Endothelial cell of umbilical vein (primary cell): ENCODE measurements around the gene AMTN. TPM values are rescaled to one million over a fixed set of nuclear protein-coding genes. Genes with fewer than 3 reads are reported as not detected.
"Not testable (repeated sequence)": the region's sequence is repeated elsewhere in the genome, so short reads cannot be mapped to it uniquely, and the experiment has no call there.

ENCODE experiments used
- BruUV-seq: library from RNA; stranded (reverse); fragments of 400-500 nt; replicated peaks from 2 replicates; lab custom pipeline; 2021; lab: Mats Ljungman, UMichigan
- CTCF ChIA-PET: fragments of 300-600, 350-600 bp; sonication (Branson Sonifier 250); formaldehyde crosslinking; loops from one replicate; lab custom pipeline; 2021; ENCODE audit warnings: antibody characterized with exemption, inconsistent platforms; lab: Charles Lee
- POLR2A ChIA-PET: fragments of 300-600, 350-600 bp; sonication (Branson Sonifier 250); formaldehyde crosslinking; loops from one replicate; lab custom pipeline; 2021; ENCODE audit warnings: antibody characterized with exemption, inconsistent platforms; lab: Charles Lee
- DNase-seq: peaks from one replicate; pipeline ENCODE4 v3.0.0-alpha.2; 2011; ENCODE audit warnings: low read depth, low spot score
- FAIRE-seq: peaks from 2 replicates; lab custom pipeline; 2011; peaks lifted over from hg19 to GRCh38; lab: Jason Lieb, UNC
- H2AFZ ChIP-seq: 2 replicates; pipeline ENCODE4 v1.6.0; 2012; ENCODE audit warnings: low read depth, low read length, control low read depth, inconsistent platforms
- H3K27ac ChIP-seq: 2 replicates; pipeline ENCODE4 v1.5.1; 2011; ENCODE audit warnings: low read depth, mild to moderate bottlenecking, control low read depth, low read length, moderate library complexity; ENCODE audit not compliant: insufficient read depth
- H3K27me3 ChIP-seq, 2 experiments: 2 replicates each; pipeline versions ENCODE4 v1.6.0 to v1.6.1; 2011; ENCODE audit warnings: low read length in 2 of 2, mixed read lengths in 1 of 2; ENCODE audit not compliant: control insufficient read depth in 2 of 2, insufficient read depth in 2 of 2
- H3K36me3 ChIP-seq, 2 experiments: 2 replicates in 1 of 2; 3 replicates in 1 of 2; pipeline ENCODE4 v1.5.1; 2011; ENCODE audit warnings: low read length in 2 of 2, mild to moderate bottlenecking in 1 of 2, moderate library complexity in 1 of 2; ENCODE audit not compliant: control insufficient read depth in 2 of 2, insufficient read depth in 2 of 2; ENCODE audit errors: extremely low read depth in 1 of 2
- H3K4me1 ChIP-seq: 3 replicates; pipeline ENCODE4 v1.5.1; 2011; ENCODE audit warnings: mild to moderate bottlenecking, low read length; ENCODE audit not compliant: control insufficient read depth, insufficient read depth; ENCODE audit errors: extremely low read depth
- H3K4me2 ChIP-seq: 2 replicates; pipeline ENCODE4 v1.6.1; 2011; ENCODE audit warnings: low read length, control low read depth, mixed read lengths; ENCODE audit not compliant: insufficient read depth
- H3K4me3 ChIP-seq, 3 experiments: fragments of 200-600 bp in 1 of 3; sonication (generic), shearing (Covaris generic) in 1 of 3; replicated peaks in 1 of 3; 2 replicates each; pipeline ENCODE4 v1.5.1; 2011 to 2016; ENCODE audit warnings: control low read depth in 3 of 3, low read length in 3 of 3, mild to moderate bottlenecking in 2 of 3, inconsistent platforms in 1 of 3, low read depth in 1 of 3, moderate library complexity in 1 of 3; ENCODE audit not compliant: insufficient read depth in 1 of 3
- H3K79me2 ChIP-seq: 2 replicates; pipeline ENCODE4 v1.6.0; 2012; ENCODE audit warnings: low read length, inconsistent platforms; ENCODE audit not compliant: control insufficient read depth, insufficient read depth
- H3K9ac ChIP-seq: replicated peaks from 2 replicates; pipeline ENCODE3; 2011; ENCODE audit warnings: low read length, control low read depth; ENCODE audit not compliant: insufficient read depth; ENCODE audit errors: extremely low read depth
- H3K9me1 ChIP-seq: replicated peaks from 3 replicates; pipeline ENCODE4 v1.6.0; 2011; ENCODE audit warnings: mild to moderate bottlenecking, low read length; ENCODE audit not compliant: control insufficient read depth, insufficient read depth; ENCODE audit errors: extremely low read depth
- H3K9me3 ChIP-seq: replicated peaks from 2 replicates; pipeline ENCODE4 v1.5.1; 2012; ENCODE audit warnings: low read length, inconsistent platforms; ENCODE audit not compliant: control insufficient read depth, insufficient read depth
- H4K20me1 ChIP-seq: replicated peaks from 2 replicates; pipeline ENCODE3; 2011; ENCODE audit warnings: mild to moderate bottlenecking, low read length; ENCODE audit not compliant: control insufficient read depth, insufficient read depth; ENCODE audit errors: extremely low read depth
- EZH2 ChIP-seq: IDR thresholded peaks from 2 replicates; pipeline ENCODE4 v1.6.1; 2012; ENCODE audit warnings: borderline replicate concordance, low read depth, mild to moderate bottlenecking, moderate library complexity, low read length, inconsistent platforms; ENCODE audit not compliant: severe bottlenecking
- FOS ChIP-seq: IDR thresholded peaks from 2 replicates; pipeline ENCODE4 v1.6.1; 2011; ENCODE audit warnings: mild to moderate bottlenecking, low read length, moderate library complexity, borderline replicate concordance; ENCODE audit not compliant: insufficient read depth
- GATA2 ChIP-seq: IDR thresholded peaks from 2 replicates; pipeline ENCODE4 v1.7.0; 2011; ENCODE audit warnings: low read depth, mild to moderate bottlenecking, moderate library complexity, mixed read lengths, low read length; ENCODE audit not compliant: insufficient read length, insufficient read depth
- JUN ChIP-seq: IDR thresholded peaks from 2 replicates; pipeline ENCODE4 v1.6.1; 2011; ENCODE audit warnings: borderline replicate concordance, low read depth; ENCODE audit not compliant: insufficient read length, insufficient read depth
- MYC ChIP-seq: IDR thresholded peaks from one replicate; pipeline ENCODE4 v1.6.1; 2011; ENCODE audit warnings: mild to moderate bottlenecking, low read depth, low read length
- POLR2A ChIP-seq: IDR thresholded peaks from 2 replicates; pipeline ENCODE4 v1.6.1; 2012; ENCODE audit warnings: low read depth, mild to moderate bottlenecking, control low read depth, low read length
- POLR2AphosphoS5 ChIP-seq: IDR thresholded peaks from 2 replicates; pipeline ENCODE4 v1.6.1; 2012; ENCODE audit warnings: low read depth, mild to moderate bottlenecking, control low read depth, low read length, moderate library complexity; ENCODE audit not compliant: insufficient read depth
- dilution Hi-C: fragments of 300-500 bp; cut with MboI; formaldehyde crosslinking; loops from one replicate; pipeline ENCODE4 v1.15.0; 2019; ENCODE audit warnings: low sequenced_read_pairs; ENCODE audit not compliant: extremely low pct_ligation_motif_present
- intact Hi-C: fragments of 100-400 bp; cut with micrococcal nuclease; formaldehyde crosslinking; loops from one replicate; pipeline ENCODE4 v1.10.0; 2022
- polyA plus RNA-seq, 4 experiments: library from polyadenylated mRNA; depleted of rRNA in 3 of 4; stranded (reverse) in 3 of 4; unstranded in 1 of 4; fragments of >200 nt; gene quantifications; 2 replicates each; pipeline versions ENCODE4 v1.2.1 to v1.2.3, GENCODE V29; 2011 to 2012; ENCODE audit warnings: missing spikeins in 1 of 4
- total RNA-seq: library from RNA; stranded (reverse); gene quantifications from 2 replicates; pipeline ENCODE4 v1.2.3, GENCODE V29; 2021
- TF ChIP-seq, protein P1 (sequence below), 2 donors: IDR thresholded peaks; 1 replicate in 1 of 2; 2 replicates in 1 of 2; pipeline ENCODE4 v1.5.1; 2011; ENCODE audit warnings: low read length in 2 of 2, mild to moderate bottlenecking in 2 of 2, moderate library complexity in 2 of 2, control low read depth in 1 of 2, inconsistent platforms in 1 of 2, low read depth in 1 of 2; ENCODE audit not compliant: insufficient read depth in 1 of 2; ENCODE audit errors: extremely low read depth in 1 of 2
- TF ChIP-seq, protein P2 (sequence below): IDR thresholded peaks from 2 replicates; pipeline ENCODE4 v1.6.1; 2011; ENCODE audit not compliant: insufficient read depth, insufficient read length

The AMTN gene
- total and polyA plus RNA-seq, 2 donors (not counting 3 experiments of a cell fraction or from before 2014, with no cell fraction given) = 0.95 TPM; not detected in 1

DNA sequence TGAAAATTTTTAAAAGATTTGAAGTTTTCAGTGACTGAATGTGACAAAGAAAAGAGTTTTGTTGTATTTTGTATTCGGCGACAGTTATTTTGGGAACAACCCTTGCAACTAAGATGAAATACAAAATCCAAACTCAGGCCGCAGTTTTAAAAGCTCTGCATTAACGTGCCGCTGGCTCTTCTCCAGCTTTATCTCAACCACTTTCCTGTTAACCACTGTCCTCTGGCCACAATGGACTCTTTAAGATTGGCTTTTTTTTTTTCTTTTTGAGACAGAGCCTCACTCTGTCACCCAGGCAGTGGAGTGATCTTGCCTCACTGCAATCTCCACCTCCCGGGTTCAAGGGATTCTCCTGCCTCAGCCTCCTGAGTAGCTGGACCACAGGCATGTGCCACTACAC lies 22.1 kb upstream of the AMTN start:
- POLR2A ChIA-PET = no interaction called here
- no peak for FAIRE-seq

DNA sequence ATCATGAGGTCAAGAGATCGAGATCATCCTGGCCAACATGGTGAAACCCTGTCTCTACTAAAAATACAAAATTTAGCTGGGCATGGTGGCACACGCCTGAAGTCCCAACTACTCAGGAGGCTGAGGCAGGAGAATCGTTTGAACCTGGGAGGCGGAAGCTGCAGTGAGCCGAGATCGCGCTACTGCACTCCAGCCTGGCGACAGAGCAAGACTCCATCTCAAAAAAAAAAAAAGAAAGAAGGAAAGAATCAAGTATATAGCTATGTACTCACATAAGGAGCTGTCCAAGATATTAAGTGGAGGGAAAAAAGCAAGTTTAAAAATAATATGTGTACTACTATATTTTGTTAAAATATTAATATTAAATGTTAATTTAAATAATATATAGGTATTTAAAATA lies 16.5 kb upstream of the AMTN start:
- H3K27ac ChIP-seq, POLR2A ChIA-PET, H4K20me1 ChIP-seq, FAIRE-seq, dilution Hi-C loops, H3K36me3 ChIP-seq, H3K9me3 ChIP-seq, DNase-seq, BruUV-seq, H3K4me2 ChIP-seq, intact Hi-C loops, H3K4me1 ChIP-seq, H3K4me3 ChIP-seq, H2AFZ ChIP-seq, H3K9me1 ChIP-seq, H3K9ac ChIP-seq, H3K79me2 ChIP-seq, H3K27me3 ChIP-seq: not testable (repeated sequence)
- CTCF ChIA-PET = interaction anchor here (0.7 to 1.5 kb wide), 2 partner anchors 9 to 57 kb away, joined by 4 to 6 read pairs; no protein-coding TSS in a partner anchor

More for the DNA sequence above, 22.1 kb upstream of the AMTN start:
- no peaks in the 10 kb centered on the region for H3K27me3 ChIP-seq
- H3K4me1 ChIP-seq = no peaks in the 10 kb centered on the region
- H3K36me3 ChIP-seq = no peaks in the 10 kb centered on the region
- H3K4me2 ChIP-seq = no peak overlapping the region
- H3K9me1 ChIP-seq = no peaks in the 10 kb centered on the region
- DNase-seq = no peak
- no peak for TF ChIP-seq GATA2
- no peak for TF ChIP-seq POLR2AphosphoS5
- TF ChIP-seq EZH2 = no peak
- no peak for TF ChIP-seq JUN
- TF ChIP-seq FOS = no peak
- TF ChIP-seq, protein P1, sequence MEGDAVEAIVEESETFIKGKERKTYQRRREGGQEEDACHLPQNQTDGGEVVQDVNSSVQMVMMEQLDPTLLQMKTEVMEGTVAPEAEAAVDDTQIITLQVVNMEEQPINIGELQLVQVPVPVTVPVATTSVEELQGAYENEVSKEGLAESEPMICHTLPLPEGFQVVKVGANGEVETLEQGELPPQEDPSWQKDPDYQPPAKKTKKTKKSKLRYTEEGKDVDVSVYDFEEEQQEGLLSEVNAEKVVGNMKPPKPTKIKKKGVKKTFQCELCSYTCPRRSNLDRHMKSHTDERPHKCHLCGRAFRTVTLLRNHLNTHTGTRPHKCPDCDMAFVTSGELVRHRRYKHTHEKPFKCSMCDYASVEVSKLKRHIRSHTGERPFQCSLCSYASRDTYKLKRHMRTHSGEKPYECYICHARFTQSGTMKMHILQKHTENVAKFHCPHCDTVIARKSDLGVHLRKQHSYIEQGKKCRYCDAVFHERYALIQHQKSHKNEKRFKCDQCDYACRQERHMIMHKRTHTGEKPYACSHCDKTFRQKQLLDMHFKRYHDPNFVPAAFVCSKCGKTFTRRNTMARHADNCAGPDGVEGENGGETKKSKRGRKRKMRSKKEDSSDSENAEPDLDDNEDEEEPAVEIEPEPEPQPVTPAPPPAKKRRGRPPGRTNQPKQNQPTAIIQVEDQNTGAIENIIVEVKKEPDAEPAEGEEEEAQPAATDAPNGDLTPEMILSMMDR (IDR thresholded peaks at IDR 0.05; ENCODE audit: extremely low read depth in 1 of 2, insufficient read depth in 1 of 2, low read depth in 1 of 2, low read length in 2 of 2) = no peak
- TF ChIP-seq, protein P2, sequence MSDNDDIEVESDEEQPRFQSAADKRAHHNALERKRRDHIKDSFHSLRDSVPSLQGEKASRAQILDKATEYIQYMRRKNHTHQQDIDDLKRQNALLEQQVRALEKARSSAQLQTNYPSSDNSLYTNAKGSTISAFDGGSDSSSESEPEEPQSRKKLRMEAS = no peak
- TF ChIP-seq POLR2A = no peak
- TF ChIP-seq MYC = no peak
- no peaks in the 10 kb centered on the region for H3K9me3 ChIP-seq
- no peak overlapping the region for H2AFZ ChIP-seq
- dilution Hi-C loops = no loop called here
- H3K27ac ChIP-seq = no peak overlapping the region
- H3K79me2 ChIP-seq = no peaks in the 10 kb centered on the region
- H4K20me1 ChIP-seq = no peaks in the 10 kb centered on the region
- H3K4me3 ChIP-seq = no peak overlapping the region
- CTCF ChIA-PET = no interaction called here
- no TSS peak for BruUV-seq
- no peak overlapping the region for H3K9ac ChIP-seq
- intact Hi-C loops = no loop called here
